Measurements from ENCODE around the gene TBCD. TPM values are rescaled to one million over a fixed set of nuclear protein-coding genes. Genes with fewer than 3 reads are reported as not detected.
"Not testable (repeated sequence)": the region's sequence is repeated elsewhere in the genome, so short reads cannot be mapped to it uniquely, and the experiment has no call there.

The TBCD gene
- total RNA-seq, 6 experiments from 2014 or later = 47.3 to 67.6 (median 62.5) TPM

GRCh38 chr17:82979718-82980117, 227.9 kb downstream of the TBCD start:
- H3K27me3 Mint-ChIP-seq (ENCODE audit: insufficient read depth) = no peaks in the 10 kb centered on the region; the same call in 1 of the 2 replicates
- no peak overlapping the region for H3K4me3 Mint-ChIP-seq
- no peaks in the 10 kb centered on the region for H3K9me3 Mint-ChIP-seq
- no peak for DNase-seq
- no peaks in the 10 kb centered on the region for H3K4me1 Mint-ChIP-seq (ENCODE audit: low read depth)
- no peaks in the 10 kb centered on the region for H3K36me3 Mint-ChIP-seq (ENCODE audit: low read depth)
- H3K27ac Mint-ChIP-seq = no peak overlapping the region
- TF ChIP-seq, protein P1, sequence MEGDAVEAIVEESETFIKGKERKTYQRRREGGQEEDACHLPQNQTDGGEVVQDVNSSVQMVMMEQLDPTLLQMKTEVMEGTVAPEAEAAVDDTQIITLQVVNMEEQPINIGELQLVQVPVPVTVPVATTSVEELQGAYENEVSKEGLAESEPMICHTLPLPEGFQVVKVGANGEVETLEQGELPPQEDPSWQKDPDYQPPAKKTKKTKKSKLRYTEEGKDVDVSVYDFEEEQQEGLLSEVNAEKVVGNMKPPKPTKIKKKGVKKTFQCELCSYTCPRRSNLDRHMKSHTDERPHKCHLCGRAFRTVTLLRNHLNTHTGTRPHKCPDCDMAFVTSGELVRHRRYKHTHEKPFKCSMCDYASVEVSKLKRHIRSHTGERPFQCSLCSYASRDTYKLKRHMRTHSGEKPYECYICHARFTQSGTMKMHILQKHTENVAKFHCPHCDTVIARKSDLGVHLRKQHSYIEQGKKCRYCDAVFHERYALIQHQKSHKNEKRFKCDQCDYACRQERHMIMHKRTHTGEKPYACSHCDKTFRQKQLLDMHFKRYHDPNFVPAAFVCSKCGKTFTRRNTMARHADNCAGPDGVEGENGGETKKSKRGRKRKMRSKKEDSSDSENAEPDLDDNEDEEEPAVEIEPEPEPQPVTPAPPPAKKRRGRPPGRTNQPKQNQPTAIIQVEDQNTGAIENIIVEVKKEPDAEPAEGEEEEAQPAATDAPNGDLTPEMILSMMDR (IDR thresholded peaks at IDR 0.05) = no peak

GRCh38 chr17:82980632-82981031, 228.8 kb downstream of the TBCD start:
- Mint-ChIP-seq H3K36me3 (ENCODE audit: low read depth) (no peaks in the 10 kb centered on the region), H3K27ac (no peak overlapping the region), H3K4me1 (ENCODE audit: low read depth) (no peaks in the 10 kb centered on the region; the same call in 1 of the 2 replicates), H3K27me3 (ENCODE audit: insufficient read depth) (no peaks in the 10 kb centered on the region; the same call in 1 of the 2 replicates), H3K4me3 (no peak overlapping the region), H3K9me3 (no peaks in the 10 kb centered on the region)
- no peak for DNase-seq
- TF ChIP-seq, protein P1 (IDR thresholded peaks at IDR 0.05) = no peak

- Mint-ChIP-seq H3K9me3 (no peaks in the 10 kb centered on the region), H3K4me3 (no peak overlapping the region), H3K4me1 (ENCODE audit: low read depth) (no peaks in the 10 kb centered on the region; the same call in 1 of the 2 replicates), H3K27me3 (ENCODE audit: insufficient read depth) (no peaks in the 10 kb centered on the region; the same call in 1 of the 2 replicates), H3K27ac (no peak overlapping the region), H3K36me3 (ENCODE audit: low read depth) (no peaks in the 10 kb centered on the region)
- no peak for DNase-seq
- TF ChIP-seq, protein P1 (IDR thresholded peaks at IDR 0.05) = no peak
These were observed 229.4 kb downstream of the TBCD start for GRCh38 chr17:82981141-82981730.

DNA sequence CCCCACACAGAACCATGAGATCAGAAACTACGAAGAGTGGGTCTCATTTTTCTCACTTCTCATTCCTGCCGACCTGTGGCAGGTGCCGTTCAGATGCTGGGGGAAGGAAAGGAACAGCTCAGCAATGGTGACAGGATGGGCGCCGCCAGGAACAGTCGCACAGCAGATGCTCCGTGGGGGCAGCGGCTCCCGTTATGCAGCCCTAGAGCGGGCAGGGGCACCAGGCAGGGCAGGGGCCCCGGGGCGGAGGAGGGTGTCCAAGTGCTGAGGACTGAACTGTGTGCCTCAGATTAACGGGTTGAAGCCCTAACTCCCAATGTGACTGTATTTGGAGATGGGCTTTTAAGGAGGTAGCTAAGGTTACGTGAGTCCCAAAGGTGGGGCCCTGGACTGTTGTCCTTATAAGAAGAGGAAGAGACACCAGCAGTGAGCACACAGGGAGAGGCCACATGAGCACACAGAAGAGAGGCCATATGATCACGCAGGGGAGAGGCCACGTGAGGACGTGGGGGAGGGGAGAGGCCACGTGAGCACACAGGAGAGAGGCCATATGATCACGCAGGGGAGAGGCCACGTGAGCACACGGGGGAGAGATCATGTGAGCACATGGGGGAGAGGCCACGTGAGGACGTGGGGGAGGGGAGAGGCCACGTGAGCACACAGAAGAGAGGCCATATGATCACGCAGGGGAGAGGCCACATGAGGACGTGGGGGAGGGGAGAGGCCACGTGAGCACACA, 231.8 kb downstream of the TBCD start:
- Mint-ChIP-seq H3K9me3 (no peaks in the 10 kb centered on the region), H3K27me3 (ENCODE audit: insufficient read depth) (no peaks in the 10 kb centered on the region; the same call in 1 of the 2 replicates), H3K36me3 (ENCODE audit: low read depth) (peaks cover 5% of the 10 kb centered on the region; the same call in 1 of the 2 replicates), H3K27ac (no peak overlapping the region), H3K4me3 (no peak overlapping the region), H3K4me1 (ENCODE audit: low read depth) (no peaks in the 10 kb centered on the region; the same call in 1 of the 2 replicates)
- TF ChIP-seq, protein P1 (IDR thresholded peaks at IDR 0.05) = no peak
- DNase-seq = no peak

GRCh38 chr17:82984249-82984617, 232.4 kb downstream of the TBCD start:
- not testable (repeated sequence) for H3K36me3 Mint-ChIP-seq (ENCODE audit: low read depth); H3K27ac Mint-ChIP-seq; DNase-seq; H3K9me3 Mint-ChIP-seq; H3K4me1 Mint-ChIP-seq (ENCODE audit: low read depth); H3K4me3 Mint-ChIP-seq; H3K27me3 Mint-ChIP-seq (ENCODE audit: insufficient read depth)

Data from HFFc6 (cell line).